Limb (tissue), 2 donors: ENCODE results near the gene DYNC2LI1.

Source experiments
- DNase-seq, 2 donors: peaks; one replicate each; pipeline ENCODE4 v3.0.0-alpha.2; 2016; ENCODE audit errors: extremely low spot score in 2 of 2

Gene DYNC2LI1

GRCh38 chr2:43814711-43815110, 40.9 kb downstream of the DYNC2LI1 start:
- no peak for DNase-seq

DNA sequence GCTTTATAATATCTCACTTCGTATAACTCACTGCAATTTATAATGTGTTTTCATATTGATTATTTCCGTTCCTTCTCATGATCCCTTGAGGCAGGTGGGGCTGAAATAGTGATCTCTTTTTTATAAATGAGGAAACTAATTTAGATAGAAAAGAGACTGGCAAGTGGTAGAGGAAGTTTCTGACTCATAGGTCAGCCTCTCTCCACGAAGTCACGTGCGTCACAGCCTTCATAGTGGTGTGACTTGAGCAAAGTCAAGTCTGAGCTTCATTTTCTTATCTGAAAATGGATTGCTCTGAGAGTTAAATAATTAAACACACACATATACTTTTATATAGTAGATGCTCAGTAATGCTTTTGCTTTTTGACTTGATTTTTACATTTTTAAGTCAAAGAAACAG, 44.9 kb downstream of the DYNC2LI1 start:
- no peak for DNase-seq

DNA sequence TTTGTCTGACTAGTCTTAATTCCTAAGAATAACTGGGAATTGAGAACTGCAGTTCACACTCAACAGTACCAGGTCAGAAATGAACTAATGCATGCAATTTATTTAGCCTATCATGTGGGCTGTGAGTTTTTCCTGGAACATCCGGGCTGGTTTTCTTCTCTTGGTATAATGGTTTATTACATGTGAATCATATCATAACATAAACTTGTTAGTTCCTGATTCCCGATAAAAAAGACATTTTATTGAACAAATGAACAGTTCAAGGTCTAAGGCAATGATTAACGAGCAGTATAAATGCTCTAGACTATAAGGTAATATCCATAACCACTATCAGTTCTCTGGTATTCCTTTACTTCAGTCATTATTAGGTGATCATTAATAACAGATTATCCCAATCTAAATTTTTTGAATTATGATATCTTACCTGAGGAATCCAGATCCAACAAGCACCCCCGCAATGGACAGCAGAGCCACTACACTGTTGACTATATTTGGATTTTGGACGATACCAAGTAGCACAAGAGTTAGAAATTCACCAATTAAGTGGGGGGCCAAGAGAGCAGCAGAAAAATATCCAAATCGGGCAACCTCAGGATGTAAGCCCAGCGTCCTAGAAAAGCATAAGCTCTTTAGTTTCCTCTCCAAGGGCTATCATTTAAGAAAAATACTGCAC, 45.8 kb downstream of the DYNC2LI1 start:
- DNase-seq: no peak

DNA sequence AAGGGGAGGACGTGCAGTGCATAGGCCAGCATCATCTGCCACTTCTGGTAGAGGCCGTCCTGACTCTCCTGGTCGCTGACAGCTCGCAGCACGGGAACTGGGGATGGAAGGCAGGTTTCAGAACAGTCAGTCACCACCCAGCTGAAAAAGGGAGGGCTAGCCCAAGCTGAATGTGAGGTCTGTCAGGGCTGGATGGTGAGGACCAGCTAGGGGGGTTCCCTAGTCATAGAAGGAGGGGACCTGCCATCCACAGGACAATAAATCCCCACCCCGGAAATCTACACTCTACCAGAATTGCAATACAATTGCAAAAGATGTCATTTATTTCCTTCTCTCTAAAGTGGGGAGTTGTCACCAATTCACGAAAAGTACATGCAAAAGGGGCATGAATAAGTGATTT, 49.0 kb downstream of the DYNC2LI1 start:
- DNase-seq: no peak

- DNase-seq: no peak
Observed at GRCh38 chr2:43823751-43824150, 49.9 kb downstream of the DYNC2LI1 start.

- no peak for DNase-seq
Observed at GRCh38 chr2:43824512-43824911, 50.7 kb downstream of the DYNC2LI1 start.

DNA sequence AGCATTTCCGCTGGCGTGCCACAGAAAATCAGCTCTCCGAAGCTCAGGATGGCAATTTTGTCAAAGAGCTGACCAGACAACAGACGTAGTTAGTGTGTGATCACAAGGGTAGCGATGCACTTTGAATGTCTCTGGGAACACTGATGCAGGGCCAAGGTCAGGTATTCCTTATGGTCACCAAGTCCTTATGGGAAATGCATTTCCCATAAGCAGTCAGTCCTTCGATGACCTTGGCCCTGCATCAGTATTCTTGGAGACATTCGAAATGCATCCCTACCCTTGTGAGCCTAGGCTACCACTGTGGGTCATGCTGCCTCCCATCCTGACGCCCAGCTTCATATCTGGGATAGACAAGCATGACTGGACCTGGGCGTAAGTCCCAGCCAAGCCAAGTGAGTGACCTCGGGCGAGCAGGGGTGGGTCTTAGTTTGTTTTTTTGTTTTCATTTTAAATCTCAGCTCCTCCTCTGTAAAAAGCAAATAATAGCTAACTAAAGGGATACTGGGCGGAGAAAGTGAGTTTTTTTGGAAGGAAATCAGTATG, 51.2 kb downstream of the DYNC2LI1 start:
- DNase-seq: no peak

DNA sequence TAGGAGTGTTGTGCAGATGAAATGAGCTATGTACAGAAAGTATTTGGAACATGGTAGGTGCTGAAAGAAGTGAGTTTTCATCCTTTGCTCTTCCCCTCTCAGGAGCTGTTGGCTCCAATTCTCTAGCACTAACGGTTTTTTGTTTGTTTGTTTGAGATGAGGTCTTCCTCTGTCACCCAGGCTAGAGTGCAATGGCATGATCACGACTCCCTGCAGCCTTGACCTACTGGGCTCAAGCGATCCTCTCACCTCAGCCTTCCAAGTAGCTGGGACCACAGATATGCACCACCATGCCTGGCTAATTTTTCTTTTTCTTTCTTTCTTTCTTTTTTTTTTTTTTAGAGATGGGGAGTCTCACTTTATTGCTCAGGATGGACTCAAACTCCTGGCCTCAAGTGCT, 52.0 kb downstream of the DYNC2LI1 start:
- DNase-seq: no peak

- no peak for DNase-seq
Observed at GRCh38 chr2:43826305-43827250, 52.7 kb downstream of the DYNC2LI1 start.

DNA sequence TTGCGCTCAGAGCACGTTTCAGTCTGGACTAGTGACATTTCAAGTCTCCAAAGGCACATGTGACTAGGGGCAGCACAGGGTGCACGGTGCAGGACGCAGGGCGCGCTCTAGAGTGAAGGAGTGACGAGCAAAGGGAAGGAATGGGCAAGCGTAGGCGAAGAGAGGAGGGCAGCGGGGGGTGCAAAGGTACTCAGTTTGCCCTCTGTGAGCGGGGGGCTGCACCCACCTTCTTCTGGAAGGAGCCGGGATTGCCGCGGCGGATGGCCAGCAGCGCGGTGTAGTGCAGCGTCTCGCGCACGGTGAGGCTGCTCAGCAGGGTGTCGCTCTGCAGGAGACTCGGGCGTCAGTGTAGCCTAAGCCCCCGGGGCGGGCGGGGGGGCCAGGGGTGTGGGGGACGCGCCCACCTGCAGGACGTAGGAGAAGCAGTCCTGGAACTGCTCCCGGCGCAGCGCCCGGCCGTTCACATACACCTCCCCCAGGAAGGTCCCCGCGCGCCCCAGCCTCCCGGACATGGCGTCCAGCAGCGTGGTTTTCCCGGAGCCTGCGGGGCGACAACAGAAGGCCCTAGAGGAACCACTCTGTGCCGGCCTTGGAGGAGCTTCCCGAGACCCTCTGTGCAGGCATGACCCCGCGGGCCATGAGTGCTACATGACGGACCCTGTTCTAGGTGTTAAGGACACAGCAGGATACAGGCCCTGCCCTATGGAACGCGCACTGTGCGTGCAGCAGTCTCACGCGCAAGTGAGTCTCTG, 57.9 kb downstream of the DYNC2LI1 start:
- DNase-seq: peak in 1 of 2 donors; percentile 45

- no peak for DNase-seq
Observed at GRCh38 chr2:43832457-43832856, 58.6 kb downstream of the DYNC2LI1 start.

DNA sequence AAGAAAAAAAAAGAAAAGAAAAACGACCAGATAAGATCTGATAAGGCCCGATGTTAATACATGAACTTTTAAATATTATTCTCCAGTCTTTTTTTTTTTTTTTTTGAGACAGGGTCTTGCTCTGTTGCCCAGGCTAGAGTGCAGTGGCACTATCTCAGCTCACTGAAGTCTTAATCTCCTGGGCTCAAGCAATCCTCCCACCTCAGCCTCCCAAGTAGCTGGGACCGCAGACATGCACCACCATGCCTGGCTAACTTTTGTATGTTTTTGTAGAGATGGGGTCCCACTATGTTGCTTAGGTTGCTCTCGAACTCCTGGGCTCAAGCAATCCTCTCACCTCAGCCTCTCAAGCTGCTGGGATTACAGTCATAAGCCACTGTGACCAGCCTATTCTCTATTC, 63.2 kb downstream of the DYNC2LI1 start:
- DNase-seq: no peak

- DNase-seq: no peak
Observed at GRCh38 chr2:43837831-43838559, 64.2 kb downstream of the DYNC2LI1 start.

- DNase-seq: no peak
Observed at GRCh38 chr2:43838560-43839267, 64.9 kb downstream of the DYNC2LI1 start, which contains the start of the genes ABCG5 and ABCG8. TSS of gene ABCG5 (minus strand) at chr2:43838839. CDS start at chr2:43838679, 160 bp downstream. TSS of gene ABCG8 (plus strand) at chr2:43838971. CDS start at chr2:43839054, 83 bp downstream.

DNA sequence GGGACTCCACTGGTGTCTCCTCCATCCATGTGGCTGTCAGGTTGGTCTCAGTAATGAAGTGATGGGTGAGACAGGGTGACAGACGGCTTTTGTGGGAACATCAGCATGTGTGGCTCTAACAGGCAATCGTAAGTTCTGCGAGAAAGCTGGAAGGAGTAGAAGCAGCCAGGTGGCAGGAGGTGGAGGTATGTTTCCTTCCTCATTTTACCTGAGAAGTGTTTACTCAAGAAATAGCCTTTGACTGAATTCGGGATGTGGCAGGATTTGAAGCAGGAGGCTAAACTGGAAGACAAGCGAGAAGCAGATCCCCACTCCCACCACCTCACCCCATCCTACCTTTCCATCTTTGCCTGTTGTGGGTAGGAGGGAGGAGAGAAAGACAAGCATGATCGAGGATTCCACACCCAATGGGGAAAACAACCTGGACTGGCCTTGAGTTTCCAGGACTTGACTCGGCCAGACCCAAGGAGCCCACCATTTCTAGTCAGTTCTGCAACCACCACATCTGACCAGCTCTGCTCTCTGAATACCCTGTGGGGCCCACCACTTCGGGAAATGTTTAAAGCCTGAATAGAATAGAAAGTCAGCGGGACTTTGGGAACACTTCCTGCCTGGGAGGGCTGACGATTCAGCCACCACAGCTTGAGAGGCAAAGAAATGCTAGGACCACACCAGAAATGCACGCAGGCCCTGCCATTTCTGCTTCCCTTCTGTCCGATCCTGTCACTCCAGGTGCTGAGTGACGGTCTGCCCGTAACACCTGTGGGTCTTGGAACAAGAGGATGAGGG, 66.1 kb downstream of the DYNC2LI1 start:
- DNase-seq: no peak

DNA sequence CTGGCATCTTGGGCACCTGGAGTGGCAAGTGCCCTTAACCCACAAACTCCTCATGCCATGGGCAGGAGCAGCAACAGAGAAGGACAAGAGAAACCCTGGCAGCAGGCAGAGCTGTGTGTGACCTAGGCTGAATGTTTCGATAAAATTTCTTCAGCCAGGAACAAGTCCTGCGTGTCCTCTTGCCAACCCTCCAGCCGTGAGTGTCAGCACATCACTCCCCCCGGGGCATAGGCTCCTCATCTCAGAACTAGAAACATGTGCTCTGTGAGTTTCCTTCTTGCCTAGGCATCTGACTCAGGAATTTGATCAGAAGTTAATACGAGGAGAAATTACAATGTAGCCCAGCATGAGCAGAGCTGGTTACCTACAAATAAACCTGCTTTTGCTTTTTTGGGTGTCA, 67.1 kb downstream of the DYNC2LI1 start:
- DNase-seq: no peak

GRCh38 chr2:43841949-43842865, 68.4 kb downstream of the DYNC2LI1 start:
- no peak for DNase-seq

DNA sequence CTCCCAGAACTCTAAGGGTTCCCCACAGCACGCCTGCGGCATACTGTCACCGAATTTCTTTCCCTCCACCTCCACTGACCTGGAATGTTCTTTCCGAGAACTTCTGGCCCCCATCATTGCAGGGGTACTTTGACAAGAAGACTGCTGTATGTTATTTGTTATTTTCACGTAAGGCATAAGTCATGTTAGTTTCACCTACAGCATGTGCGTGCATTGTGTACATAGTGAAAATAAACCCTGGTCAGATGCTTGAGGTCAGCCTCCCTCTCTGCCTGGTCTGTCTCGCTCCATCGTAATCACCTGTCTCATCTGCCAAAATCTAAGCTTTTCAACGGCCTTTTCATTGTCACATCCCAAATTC, 69.0 kb downstream of the DYNC2LI1 start:
- no peak for DNase-seq
